ENCODE measurements around the gene C16orf96. TPM values are rescaled to one million over a fixed set of nuclear protein-coding genes. Genes with fewer than 3 reads are reported as not detected.

The C16orf96 gene
- total and polyA plus RNA-seq, 3 donors from 2014 or later, result 10.3 to 19.8 (median 15.1) TPM

GRCh38 chr16:4599037-4599436 lies 42.9 kb downstream of the C16orf96 start:
- intact Hi-C loops (cut with DNase I; ENCODE audit: low total_unique reads), result no loop called here
- TF ChIP-seq POLR2A (IDR thresholded peaks at IDR 0.05), result no peak
- TF ChIP-seq, protein P1, sequence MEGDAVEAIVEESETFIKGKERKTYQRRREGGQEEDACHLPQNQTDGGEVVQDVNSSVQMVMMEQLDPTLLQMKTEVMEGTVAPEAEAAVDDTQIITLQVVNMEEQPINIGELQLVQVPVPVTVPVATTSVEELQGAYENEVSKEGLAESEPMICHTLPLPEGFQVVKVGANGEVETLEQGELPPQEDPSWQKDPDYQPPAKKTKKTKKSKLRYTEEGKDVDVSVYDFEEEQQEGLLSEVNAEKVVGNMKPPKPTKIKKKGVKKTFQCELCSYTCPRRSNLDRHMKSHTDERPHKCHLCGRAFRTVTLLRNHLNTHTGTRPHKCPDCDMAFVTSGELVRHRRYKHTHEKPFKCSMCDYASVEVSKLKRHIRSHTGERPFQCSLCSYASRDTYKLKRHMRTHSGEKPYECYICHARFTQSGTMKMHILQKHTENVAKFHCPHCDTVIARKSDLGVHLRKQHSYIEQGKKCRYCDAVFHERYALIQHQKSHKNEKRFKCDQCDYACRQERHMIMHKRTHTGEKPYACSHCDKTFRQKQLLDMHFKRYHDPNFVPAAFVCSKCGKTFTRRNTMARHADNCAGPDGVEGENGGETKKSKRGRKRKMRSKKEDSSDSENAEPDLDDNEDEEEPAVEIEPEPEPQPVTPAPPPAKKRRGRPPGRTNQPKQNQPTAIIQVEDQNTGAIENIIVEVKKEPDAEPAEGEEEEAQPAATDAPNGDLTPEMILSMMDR (IDR thresholded peaks at IDR 0.05), result no peak
- Histone ChIP-seq H3K36me3 (ENCODE audit: low read depth, missing control alignments) (no peaks in the 10 kb centered on the region), H3K9me3 (no peaks in the 10 kb centered on the region), H3K4me1 (no peaks in the 10 kb centered on the region), H3K27ac (no peak overlapping the region), H3K4me3 (no peak overlapping the region), H3K27me3 (no peaks in the 10 kb centered on the region)
- DNase-seq, result no peak
- 91 to 94% methylated on average over 10 of the region's 10 CpGs for WGBS, 2 donors

- H3K9me3 ChIP-seq, result no peaks in the 10 kb centered on the region
- WGBS, 2 donors, result 85% methylated on average over 7 to 8 of the region's 8 CpGs
- intact Hi-C loops (cut with DNase I; ENCODE audit: low total_unique reads), result no loop called here
- H3K4me1 ChIP-seq, result no peaks in the 10 kb centered on the region
- no peak for DNase-seq
- no peaks in the 10 kb centered on the region for H3K36me3 ChIP-seq (ENCODE audit: low read depth, missing control alignments)
- TF ChIP-seq, protein P1 (IDR thresholded peaks at IDR 0.05), result no peak
- TF ChIP-seq POLR2A (IDR thresholded peaks at IDR 0.05), result no peak
- H3K27ac ChIP-seq, result no peak overlapping the region
- no peaks in the 10 kb centered on the region for H3K27me3 ChIP-seq
- no peak overlapping the region for H3K4me3 ChIP-seq
Measured at GRCh38 chr16:4599545-4599944, 43.4 kb downstream of the C16orf96 start.

GRCh38 chr16:4601036-4601863 lies 45.1 kb downstream of the C16orf96 start:
- Histone ChIP-seq H3K27ac (no peak overlapping the region), H3K36me3 (ENCODE audit: low read depth, missing control alignments) (no peaks in the 10 kb centered on the region), H3K4me3 (no peak overlapping the region), H3K27me3 (no peaks in the 10 kb centered on the region), H3K9me3 (no peaks in the 10 kb centered on the region), H3K4me1 (no peaks in the 10 kb centered on the region)
- WGBS, 2 donors, result 29 to 41% methylated on average over 18 of the region's 18 CpGs
- intact Hi-C loops (cut with DNase I; ENCODE audit: low total_unique reads), result loop anchor here (10.0 kb wide), 1 partner anchor 164 kb away; the partner anchor contains the start of gene ZNF500
- peak; percentile 67 for DNase-seq
- no peak for TF ChIP-seq POLR2A (IDR thresholded peaks at IDR 0.05)
- TF ChIP-seq, protein P1 (IDR thresholded peaks at IDR 0.05), result no peak

- Histone ChIP-seq H3K27ac (no peak overlapping the region), H3K4me3 (no peak overlapping the region), H3K27me3 (no peaks in the 10 kb centered on the region), H3K9me3 (no peaks in the 10 kb centered on the region), H3K36me3 (ENCODE audit: low read depth, missing control alignments) (no peaks in the 10 kb centered on the region), H3K4me1 (no peaks in the 10 kb centered on the region)
- WGBS, 2 donors, result 49 to 73% methylated on average over 5 to 6 of the region's 6 CpGs
- DNase-seq, result no peak
- intact Hi-C loops (cut with DNase I; ENCODE audit: low total_unique reads), result loop anchor here (10.0 kb wide), 1 partner anchor 163 kb away; the partner anchor contains the start of gene ZNF500
- TF ChIP-seq, protein P1 (IDR thresholded peaks at IDR 0.05), result no peak
- TF ChIP-seq POLR2A (IDR thresholded peaks at IDR 0.05), result no peak
Measured at GRCh38 chr16:4601864-4602186, 45.7 kb downstream of the C16orf96 start.
